Measurements from ENCODE around the gene RBBP8.

GRCh38 chr18:22943847-22944246, 10.7 kb downstream of the RBBP8 start:
- no peak for TF ChIP-seq ZNF274 (IDR thresholded peaks at IDR 0.05; ENCODE audit: low read depth, low read length)
- no peak for TF ChIP-seq YY1 (IDR thresholded peaks at IDR 0.05; ENCODE audit: insufficient read depth, insufficient read length)
- TF ChIP-seq SUZ12 (IDR thresholded peaks at IDR 0.05; ENCODE audit: extremely low read depth, insufficient read depth, insufficient read length) = no peak

All from NT2/D1 (cell line).